Dedifferentiated amniotic fluid mesenchymal stem cell (primary cell): ENCODE measurements around the gene SIPA1L3.
A peak's percentile ranks its signal among the peaks of the same experiment; 100 is the strongest.
"Not testable (repeated sequence)": the region's sequence is repeated elsewhere in the genome, so short reads cannot be mapped to it uniquely, and the experiment has no call there.

ENCODE experiments used
- DNase-seq: peaks from one replicate; pipeline ENCODE4 v3.0.0-alpha.2; 2016; ENCODE audit errors: extremely low spot score

Gene SIPA1L3, protein sequence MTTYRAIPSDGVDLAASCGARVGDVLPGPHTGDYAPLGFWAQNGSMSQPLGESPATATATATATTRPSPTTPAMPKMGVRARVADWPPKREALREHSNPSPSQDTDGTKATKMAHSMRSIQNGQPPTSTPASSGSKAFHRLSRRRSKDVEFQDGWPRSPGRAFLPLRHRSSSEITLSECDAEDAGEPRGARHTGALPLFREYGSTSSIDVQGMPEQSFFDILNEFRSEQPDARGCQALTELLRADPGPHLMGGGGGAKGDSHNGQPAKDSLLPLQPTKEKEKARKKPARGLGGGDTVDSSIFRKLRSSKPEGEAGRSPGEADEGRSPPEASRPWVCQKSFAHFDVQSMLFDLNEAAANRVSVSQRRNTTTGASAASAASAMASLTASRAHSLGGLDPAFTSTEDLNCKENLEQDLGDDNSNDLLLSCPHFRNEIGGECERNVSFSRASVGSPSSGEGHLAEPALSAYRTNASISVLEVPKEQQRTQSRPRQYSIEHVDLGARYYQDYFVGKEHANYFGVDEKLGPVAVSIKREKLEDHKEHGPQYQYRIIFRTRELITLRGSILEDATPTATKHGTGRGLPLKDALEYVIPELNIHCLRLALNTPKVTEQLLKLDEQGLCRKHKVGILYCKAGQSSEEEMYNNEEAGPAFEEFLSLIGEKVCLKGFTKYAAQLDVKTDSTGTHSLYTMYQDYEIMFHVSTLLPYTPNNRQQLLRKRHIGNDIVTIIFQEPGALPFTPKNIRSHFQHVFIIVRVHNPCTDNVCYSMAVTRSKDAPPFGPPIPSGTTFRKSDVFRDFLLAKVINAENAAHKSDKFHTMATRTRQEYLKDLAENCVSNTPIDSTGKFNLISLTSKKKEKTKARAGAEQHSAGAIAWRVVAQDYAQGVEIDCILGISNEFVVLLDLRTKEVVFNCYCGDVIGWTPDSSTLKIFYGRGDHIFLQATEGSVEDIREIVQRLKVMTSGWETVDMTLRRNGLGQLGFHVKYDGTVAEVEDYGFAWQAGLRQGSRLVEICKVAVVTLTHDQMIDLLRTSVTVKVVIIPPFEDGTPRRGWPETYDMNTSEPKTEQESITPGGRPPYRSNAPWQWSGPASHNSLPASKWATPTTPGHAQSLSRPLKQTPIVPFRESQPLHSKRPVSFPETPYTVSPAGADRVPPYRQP (N-terminal part only)

GRCh38 chr19:37906869-37907734 is at the start of gene SIPA1L3:
TSS of gene SIPA1L3 (plus strand) at chr19:37907208. CDS start at chr19:38081566, 174,358 bp downstream.
- DNase-seq: peak; percentile 96

- no peak for DNase-seq
These were observed 42.5 kb upstream of the SIPA1L3 start for GRCh38 chr19:37864501-37864900.

GRCh38 chr19:37865930-37866329 is 41.1 kb upstream of the SIPA1L3 start:
- not testable (repeated sequence) for DNase-seq

DNA sequence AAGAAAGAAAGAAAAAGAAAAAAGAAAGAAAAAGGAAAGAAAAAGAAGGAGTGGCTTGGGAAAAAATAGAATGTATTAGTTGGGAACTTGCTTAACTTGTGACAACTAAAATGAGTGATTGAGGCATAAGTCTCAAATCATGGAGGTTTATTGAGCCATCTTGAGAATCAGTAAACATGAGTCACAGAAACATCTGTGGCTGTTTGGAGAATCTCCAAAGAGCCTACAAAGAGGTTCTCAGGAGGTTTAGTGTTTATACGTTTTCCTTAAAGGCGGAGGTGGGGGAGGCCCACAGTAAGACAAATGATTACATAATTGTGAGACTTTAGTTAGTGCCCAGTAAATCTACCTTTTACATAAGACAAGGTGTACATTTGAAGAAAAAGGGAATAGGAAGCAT is 39.2 kb upstream of the SIPA1L3 start:
- peak; percentile 15 for DNase-seq

DNA sequence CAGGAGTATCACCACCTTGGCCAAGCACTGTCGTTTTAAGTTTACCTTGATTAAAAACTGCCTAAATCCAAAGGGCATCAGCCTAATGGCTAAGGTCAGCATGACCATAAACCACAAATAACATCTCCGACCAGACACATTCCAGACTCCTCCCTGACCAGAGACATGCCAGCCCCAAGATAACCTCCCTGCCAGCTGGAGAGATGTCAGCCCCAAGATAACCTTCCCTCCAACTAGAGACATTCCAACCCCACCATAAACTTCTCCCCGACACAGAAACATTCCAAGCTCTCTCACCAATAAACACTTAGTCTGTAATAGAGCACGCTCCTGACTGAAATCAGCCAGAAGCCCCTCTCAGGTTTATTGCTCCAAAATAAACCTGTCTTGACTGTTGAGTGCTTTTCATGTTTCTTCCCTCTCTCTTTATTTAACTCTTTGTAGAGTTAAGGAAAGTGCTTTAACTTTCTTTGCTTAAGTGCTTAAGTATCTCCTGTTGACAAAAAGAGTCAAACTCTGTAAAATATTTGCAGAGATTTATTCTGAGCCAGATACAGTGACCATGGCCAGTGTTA is 37.2 kb upstream of the SIPA1L3 start:
- no peak for DNase-seq

DNA sequence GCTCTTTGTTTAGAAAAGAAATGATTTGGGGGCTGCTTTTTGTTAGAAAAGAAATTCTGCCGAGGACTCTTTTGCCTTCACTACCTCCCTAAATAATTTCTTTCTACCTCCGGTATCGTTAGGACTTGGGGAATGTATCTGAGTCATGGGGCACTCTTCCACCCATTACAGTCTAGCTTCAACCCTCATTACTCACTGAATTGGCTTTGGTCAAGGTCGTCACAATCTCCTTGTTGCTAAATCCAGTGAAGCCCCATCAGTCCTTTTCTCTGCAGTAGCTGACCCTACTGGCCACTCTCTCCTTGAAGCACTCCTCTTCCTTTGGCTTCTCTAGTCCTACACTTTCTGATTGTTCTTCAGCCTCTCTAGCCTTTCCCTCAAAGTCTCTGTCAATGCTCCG is 34.6 kb upstream of the SIPA1L3 start:
- no peak for DNase-seq

GRCh38 chr19:37874784-37875183 is 32.2 kb upstream of the SIPA1L3 start:
- DNase-seq: no peak

DNA sequence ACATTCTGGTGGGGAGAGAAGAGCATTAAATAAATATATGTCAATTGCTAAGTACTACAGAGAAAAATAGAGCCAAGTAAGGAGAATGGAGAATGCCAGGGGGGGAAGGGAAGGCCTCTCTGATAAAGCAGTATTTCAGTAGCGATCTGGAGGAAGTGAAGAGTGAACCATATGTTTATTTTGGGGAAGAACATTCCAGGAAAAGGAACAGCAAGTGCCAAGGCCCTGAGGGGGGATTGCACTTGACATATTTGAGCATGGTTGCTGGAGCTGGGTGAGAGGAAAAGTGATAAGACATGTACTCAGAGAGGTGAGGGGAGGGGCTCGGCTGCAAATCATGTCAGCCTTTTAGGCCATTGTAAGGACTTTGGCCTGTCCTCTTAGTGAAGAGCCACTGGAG is 31.0 kb upstream of the SIPA1L3 start:
- no peak for DNase-seq

GRCh38 chr19:37877147-37877546 is 29.9 kb upstream of the SIPA1L3 start:
- no peak for DNase-seq

DNA sequence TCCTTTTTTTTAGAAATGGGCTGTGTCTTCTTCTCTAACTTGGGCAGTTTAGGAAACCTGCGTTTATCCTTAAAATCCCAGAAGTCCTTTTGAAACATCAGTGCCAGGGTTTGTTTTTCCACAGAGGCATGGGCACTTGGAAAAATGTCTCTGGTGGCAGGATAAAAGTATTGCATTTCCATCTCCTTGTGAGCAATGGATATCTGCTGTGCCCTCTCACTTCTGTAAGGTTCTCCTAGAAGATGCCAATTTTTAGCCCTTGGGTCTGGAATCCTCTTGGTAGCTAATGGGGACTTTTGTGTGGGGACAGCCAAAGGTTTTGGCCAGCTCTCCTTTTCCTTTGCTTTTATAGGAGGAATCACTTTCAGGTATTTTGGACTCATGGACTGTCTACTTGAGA is 21.6 kb upstream of the SIPA1L3 start:
- no peak for DNase-seq

DNA sequence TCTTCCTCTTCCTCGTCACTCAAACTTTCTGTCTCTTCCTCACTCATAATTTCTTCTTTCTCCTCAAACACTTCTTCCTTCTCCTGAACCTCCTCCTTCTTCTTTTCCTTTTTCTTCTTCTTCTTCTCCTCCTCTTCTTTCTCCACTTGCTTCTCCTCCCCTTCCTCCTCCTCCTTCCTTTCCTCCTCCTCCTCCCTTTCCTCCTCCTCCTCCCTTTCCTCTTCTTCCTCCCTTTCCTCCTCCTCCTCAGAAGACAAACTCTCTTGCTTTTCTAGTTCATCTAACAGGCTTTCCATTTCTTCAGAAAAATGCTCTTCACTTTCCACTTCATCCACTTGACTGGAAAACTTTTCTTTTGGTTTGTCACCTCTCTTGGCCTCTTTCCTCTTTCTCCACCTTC is 20.4 kb upstream of the SIPA1L3 start:
- DNase-seq: no peak

GRCh38 chr19:37893845-37894575 is 13.0 kb upstream of the SIPA1L3 start:
- no peak for DNase-seq

DNA sequence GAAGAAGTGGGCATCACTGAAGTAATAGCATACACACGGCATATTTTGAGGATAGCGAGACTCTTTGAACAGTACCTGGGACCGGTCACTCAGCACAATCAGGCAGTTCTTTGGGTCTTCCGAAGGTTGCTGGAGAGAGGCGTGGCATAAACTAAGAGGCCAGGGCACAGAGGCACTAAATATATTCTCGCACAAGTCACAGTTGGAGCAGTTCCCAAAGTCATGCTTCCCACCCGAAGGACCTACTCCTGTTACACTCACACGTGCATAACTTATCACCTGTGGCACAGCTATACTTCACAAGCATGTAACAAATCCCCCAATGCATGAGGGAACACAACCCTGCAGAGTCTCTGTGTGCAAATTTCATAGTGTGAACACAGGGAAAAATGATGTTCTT is 10.8 kb upstream of the SIPA1L3 start:
- DNase-seq: no peak

DNA sequence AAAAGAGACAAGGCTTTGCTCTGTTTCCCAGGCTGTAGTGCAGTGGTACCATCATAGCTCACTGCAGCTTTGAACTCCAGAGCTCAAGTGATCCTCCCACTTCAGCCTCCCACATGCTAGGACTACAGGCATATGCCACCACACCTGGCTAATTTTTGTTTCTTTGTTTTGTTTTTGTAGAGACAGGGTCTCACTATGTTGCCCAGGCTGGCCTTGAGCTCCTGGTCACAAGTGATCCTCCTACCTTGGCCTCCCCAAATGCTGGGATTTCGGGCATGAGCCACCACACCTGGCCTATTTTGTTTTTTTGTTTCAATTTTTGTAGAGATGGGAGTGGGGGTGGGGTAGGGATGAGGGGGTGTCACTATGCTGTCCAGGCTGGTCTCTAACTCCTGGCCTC is 7.6 kb upstream of the SIPA1L3 start:
- no peak for DNase-seq

DNA sequence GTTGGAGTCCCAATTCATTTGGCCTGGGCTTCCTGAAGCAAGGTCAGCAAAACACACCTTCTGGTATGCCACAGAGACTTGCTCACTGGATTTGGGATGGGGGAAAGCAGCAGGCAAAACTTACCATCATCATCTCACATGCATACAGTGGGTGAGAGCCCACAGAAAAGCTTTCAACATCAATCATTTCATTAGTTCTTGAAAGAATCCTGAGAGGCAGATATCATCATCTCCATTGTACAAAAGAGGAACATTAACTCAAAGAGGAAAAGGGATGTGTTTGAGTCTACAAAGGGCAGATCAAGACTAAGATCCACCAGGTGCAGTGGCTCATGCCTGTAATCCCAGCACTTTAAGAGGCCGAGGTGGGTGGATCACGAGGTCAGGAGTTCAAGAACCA is 7.0 kb upstream of the SIPA1L3 start:
- no peak for DNase-seq

DNA sequence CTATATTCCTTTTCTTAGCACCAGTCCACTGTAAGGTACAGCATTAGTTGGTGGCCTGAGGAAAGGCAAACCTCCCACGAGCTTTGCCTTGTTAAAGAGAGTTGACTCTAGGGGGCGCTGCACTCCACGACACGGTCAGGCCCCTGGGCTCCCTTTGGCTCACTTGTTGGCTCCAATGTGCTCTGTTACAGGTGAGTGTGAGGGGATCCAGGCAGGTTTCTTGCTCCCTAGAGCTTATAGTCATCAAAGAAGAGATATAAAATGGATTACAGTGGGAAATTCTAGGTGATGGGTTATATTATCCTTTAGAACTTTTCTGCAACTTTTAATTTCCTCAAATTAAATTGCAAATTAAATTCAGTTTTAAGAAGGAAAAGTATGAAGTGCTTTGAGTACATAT is 4.3 kb upstream of the SIPA1L3 start:
- peak; percentile 67 for DNase-seq

DNA sequence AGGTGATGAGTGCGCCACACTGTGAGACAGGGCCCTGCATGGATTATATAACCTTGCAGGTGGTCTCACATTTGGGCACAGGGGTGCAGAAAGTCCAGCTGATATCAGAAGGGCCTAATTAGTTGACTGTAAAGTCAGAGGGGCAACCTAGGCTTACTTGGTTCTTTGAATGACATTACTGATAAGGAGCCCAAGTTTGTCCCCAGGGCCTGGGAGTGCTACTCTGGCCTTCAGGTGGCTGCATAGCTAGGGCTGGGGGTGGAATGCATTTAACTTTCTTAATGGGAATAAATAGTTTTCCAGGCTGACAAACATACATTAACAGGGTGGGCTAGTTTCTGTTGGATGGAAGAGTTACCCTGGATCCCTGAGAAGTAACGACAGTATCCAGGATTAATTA is 3.9 kb upstream of the SIPA1L3 start:
- no peak for DNase-seq

GRCh38 chr19:37905946-37906868 is 801 bp upstream of the SIPA1L3 start, which contains the start of gene WDR87:
TSS of gene WDR87 (minus strand) at chr19:37906594. CDS start at chr19:37898239, 8,355 bp downstream.
- no peak for DNase-seq
